Ishikawa (cell line): Measurements from ENCODE around the gene DAPK3.

ENCODE experiments used
- CEBPB ChIP-seq: IDR thresholded peaks from 2 replicates; pipeline ENCODE4 v1.6.1; 2012
- CREB1 ChIP-seq: IDR thresholded peaks from 2 replicates; pipeline ENCODE4 v1.6.1; 2012; ENCODE audit warnings: low read depth
- EGR1 ChIP-seq: IDR thresholded peaks from 2 replicates; pipeline ENCODE4 v1.6.1; 2012
- EP300 ChIP-seq: IDR thresholded peaks from 2 replicates; pipeline ENCODE4 v1.6.1; 2012; ENCODE audit warnings: borderline replicate concordance
- FOXM1 ChIP-seq: IDR thresholded peaks from 2 replicates; pipeline ENCODE4 v1.6.1; 2012; ENCODE audit warnings: low read depth, borderline replicate concordance
- MAX ChIP-seq: IDR thresholded peaks from 2 replicates; pipeline ENCODE4 v1.6.1; 2012
- NFIC ChIP-seq: IDR thresholded peaks from 2 replicates; pipeline ENCODE4 v1.6.1; 2012
- RAD21 ChIP-seq: IDR thresholded peaks from 2 replicates; pipeline ENCODE4 v1.6.1; 2012; ENCODE audit warnings: low read depth
- REST ChIP-seq: IDR thresholded peaks from 2 replicates; pipeline ENCODE4 v1.6.1; 2012; ENCODE audit warnings: low read depth, mild to moderate bottlenecking
- TAF1 ChIP-seq: IDR thresholded peaks from 2 replicates; pipeline ENCODE4 v1.6.1; 2012; ENCODE audit warnings: low read depth, mild to moderate bottlenecking
- TCF12 ChIP-seq: IDR thresholded peaks from 2 replicates; pipeline ENCODE4 v1.6.1; 2012; ENCODE audit warnings: low read depth
- TEAD4 ChIP-seq: IDR thresholded peaks from 2 replicates; pipeline ENCODE4 v1.6.1; 2012
- YY1 ChIP-seq: IDR thresholded peaks from 2 replicates; pipeline ENCODE4 v1.6.1; 2012; ENCODE audit warnings: low read depth
- ZBTB7A ChIP-seq: IDR thresholded peaks from 2 replicates; pipeline ENCODE4 v1.6.1; 2012; ENCODE audit warnings: low read depth
- TF ChIP-seq, protein P1 (sequence below): IDR thresholded peaks from 2 replicates; pipeline ENCODE4 v1.6.1; 2012

Gene DAPK3

DNA sequence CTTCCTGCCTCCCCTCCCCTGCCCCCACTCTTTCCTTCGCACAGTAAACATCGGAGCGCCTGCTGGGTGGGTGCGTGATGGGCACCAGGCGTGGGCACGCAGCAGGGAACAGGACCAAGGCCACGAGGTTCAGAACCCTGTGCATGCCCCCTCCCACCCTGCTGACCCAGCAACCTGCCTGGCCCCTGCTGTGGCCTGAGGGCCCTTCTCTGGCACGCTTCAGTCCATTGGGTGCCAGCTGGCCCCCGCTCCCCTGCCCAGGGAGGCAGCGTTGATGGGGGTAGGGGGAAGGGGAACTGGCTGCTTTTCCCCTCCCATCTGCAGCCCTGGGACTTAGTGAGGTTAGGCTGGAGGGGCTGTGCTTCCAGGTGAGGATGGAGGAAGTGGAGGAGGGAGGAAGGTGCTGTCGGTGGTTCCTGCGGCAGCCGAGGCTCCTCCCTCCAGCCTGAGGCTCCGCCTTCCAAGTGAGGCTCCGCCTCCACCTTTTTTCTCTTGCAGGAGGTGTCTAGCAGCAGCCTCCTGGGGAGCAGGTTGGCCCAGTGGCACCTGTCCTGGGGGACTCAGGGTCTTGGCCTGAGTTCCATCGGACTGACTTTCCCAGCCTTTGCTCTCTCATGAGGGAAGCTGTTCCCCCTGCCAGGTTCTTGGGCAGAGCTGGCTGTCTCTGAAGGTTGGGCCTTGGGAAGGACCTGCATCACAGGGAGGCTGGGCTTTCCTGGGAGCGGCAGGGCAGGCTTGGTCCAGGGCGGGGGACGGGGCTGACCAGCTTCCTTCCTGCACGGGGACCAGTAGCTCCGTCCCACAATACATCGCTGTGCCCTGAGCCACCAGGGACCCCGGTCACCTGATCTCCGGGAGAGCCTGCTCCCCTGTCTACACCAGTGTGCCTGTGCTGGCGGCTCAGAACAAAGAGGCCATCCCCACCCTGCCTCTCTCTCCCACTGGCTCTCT is 43.9 kb upstream of the DAPK3 start:
- no peak for TF ChIP-seq EP300
- no peak for TF ChIP-seq ZBTB7A
- TF ChIP-seq MAX = no peak
- no peak for TF ChIP-seq TAF1
- TF ChIP-seq FOXM1 = no peak
- TF ChIP-seq YY1 = no peak
- no peak for TF ChIP-seq CEBPB
- no peak for TF ChIP-seq EGR1
- no peak for TF ChIP-seq REST
- no peak for TF ChIP-seq TCF12
- no peak for TF ChIP-seq TEAD4
- TF ChIP-seq NFIC = no peak
- no peak for TF ChIP-seq CREB1
- TF ChIP-seq, protein P1, sequence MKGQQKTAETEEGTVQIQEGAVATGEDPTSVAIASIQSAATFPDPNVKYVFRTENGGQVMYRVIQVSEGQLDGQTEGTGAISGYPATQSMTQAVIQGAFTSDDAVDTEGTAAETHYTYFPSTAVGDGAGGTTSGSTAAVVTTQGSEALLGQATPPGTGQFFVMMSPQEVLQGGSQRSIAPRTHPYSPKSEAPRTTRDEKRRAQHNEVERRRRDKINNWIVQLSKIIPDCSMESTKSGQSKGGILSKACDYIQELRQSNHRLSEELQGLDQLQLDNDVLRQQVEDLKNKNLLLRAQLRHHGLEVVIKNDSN = no peak
- no peak for TF ChIP-seq RAD21

DNA sequence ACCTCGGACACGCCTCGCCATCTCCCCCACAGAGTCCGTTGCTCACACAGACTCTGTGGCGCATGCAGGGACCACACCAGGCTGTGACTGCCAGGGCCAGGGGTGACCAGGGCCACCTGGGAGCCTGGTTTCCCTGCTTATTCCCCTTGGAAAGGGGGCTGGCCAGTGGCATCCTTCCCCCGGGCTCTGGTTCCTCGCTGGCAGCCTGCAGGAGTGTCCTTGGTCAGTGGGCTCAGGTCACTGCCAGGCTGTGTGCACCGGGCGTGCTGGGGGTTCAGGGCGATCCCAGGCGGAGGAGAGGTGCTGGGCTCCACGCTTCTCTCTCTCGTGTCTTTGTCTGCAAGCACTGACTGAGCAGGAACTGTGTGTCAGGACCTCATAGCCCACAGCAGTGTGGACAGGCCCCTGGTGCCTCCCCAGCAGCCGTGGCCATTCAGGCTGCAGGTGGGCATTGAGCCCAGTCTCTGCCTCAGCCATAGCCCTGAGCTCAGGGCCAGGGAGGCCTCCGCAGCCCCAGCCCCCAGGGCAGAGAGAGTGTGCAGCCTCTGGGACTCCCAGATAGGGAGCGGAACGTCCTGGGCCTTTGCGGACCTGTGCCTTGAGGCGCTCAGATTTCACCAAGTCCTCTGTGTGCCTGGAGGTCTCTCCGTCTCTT is 43.1 kb upstream of the DAPK3 start:
- no peak for TF ChIP-seq CEBPB
- TF ChIP-seq, protein P1 = no peak
- TF ChIP-seq TAF1 = no peak
- no peak for TF ChIP-seq FOXM1
- TF ChIP-seq ZBTB7A = no peak
- no peak for TF ChIP-seq NFIC
- TF ChIP-seq TCF12 = no peak
- no peak for TF ChIP-seq YY1
- TF ChIP-seq REST = no peak
- no peak for TF ChIP-seq EGR1
- no peak for TF ChIP-seq TEAD4
- TF ChIP-seq CREB1 = no peak
- TF ChIP-seq RAD21 = no peak
- TF ChIP-seq MAX = no peak
- TF ChIP-seq EP300 = no peak

- TF ChIP-seq TCF12 (no peak), EGR1 (no peak), FOXM1 (no peak), RAD21 (no peak), CEBPB (no peak), YY1 (no peak), EP300 (no peak), CREB1 (no peak), MAX (no peak), TEAD4 (no peak), ZBTB7A (no peak), REST (no peak), TAF1 (no peak), NFIC (no peak)
- TF ChIP-seq, protein P1 = no peak
These were observed 42.2 kb upstream of the DAPK3 start for GRCh38 chr19:4012975-4013634.
